Common myeloid progenitor, CD34-positive (primary cell): ENCODE measurements around the gene MMRN2.
"Not testable (repeated sequence)": the region's sequence is repeated elsewhere in the genome, so short reads cannot be mapped to it uniquely, and the experiment has no call there.

Experiments
- CTCF ChIA-PET: fragments of 350-600 bp; sonication (Branson Sonifier 250); formaldehyde crosslinking; loops from one replicate; lab custom pipeline; 2021; ENCODE audit warnings: antibody characterized with exemption; lab: Charles Lee
- POLR2A ChIA-PET: fragments of 350-600 bp; sonication (Branson Sonifier 250); formaldehyde crosslinking; loops from one replicate; lab custom pipeline; 2021; ENCODE audit warnings: antibody characterized with exemption; lab: Charles Lee
- DNase-seq, 3 donors: peaks; one replicate each; pipeline versions ENCODE4 v3.0.0 to v3.0.0-alpha.2; 2013
- H3K27ac ChIP-seq, 2 experiments: 1 replicate in 1 of 2; 2 replicates in 1 of 2; pipeline ENCODE4 v1.7.0; 2013; ENCODE audit warnings: inconsistent platforms in 2 of 2, low read length in 2 of 2, mild to moderate bottlenecking in 2 of 2, low read depth in 1 of 2, moderate library complexity in 1 of 2; ENCODE audit not compliant: severe bottlenecking in 2 of 2, insufficient read depth in 1 of 2, poor library complexity in 1 of 2
- H3K27me3 ChIP-seq, 5 experiments: replicated peaks in 2 of 5; 1 replicate in 3 of 5; 2 replicates in 2 of 5; pipeline versions ENCODE4 v1.6.1 to v1.7.0; 2013; ENCODE audit warnings: low read length in 4 of 5, mild to moderate bottlenecking in 2 of 5, moderate library complexity in 2 of 5, inconsistent platforms in 1 of 5; ENCODE audit not compliant: insufficient read depth in 5 of 5, control insufficient read depth in 4 of 5
- H3K36me3 ChIP-seq, 4 experiments: 1 replicate in 2 of 4; 2 replicates in 2 of 4; pipeline versions ENCODE4 v1.6.1 to v1.7.0; 2013; ENCODE audit warnings: low read length in 3 of 4, control low read depth in 1 of 4, mild to moderate bottlenecking in 1 of 4; ENCODE audit not compliant: control insufficient read depth in 4 of 4, insufficient read depth in 4 of 4
- H3K4me1 ChIP-seq, 4 experiments: 1 replicate in 3 of 4; 2 replicates in 1 of 4; pipeline versions ENCODE4 v1.6.1 to v1.7.1; 2013; ENCODE audit warnings: low read length in 3 of 4, mild to moderate bottlenecking in 3 of 4, control low read depth in 1 of 4, inconsistent platforms in 1 of 4, moderate library complexity in 1 of 4; ENCODE audit not compliant: control insufficient read depth in 4 of 4, insufficient read depth in 4 of 4; ENCODE audit errors: control extremely low read depth in 1 of 4
- H3K4me3 ChIP-seq, 7 experiments: 1 replicate in 4 of 7; 2 replicates in 3 of 7; pipeline versions ENCODE4 v1.5.1 to v1.7.0; 2013; ENCODE audit warnings: mild to moderate bottlenecking in 7 of 7, low read length in 6 of 7, moderate library complexity in 6 of 7, inconsistent platforms in 2 of 7, low read depth in 2 of 7, control low read depth in 1 of 7; ENCODE audit not compliant: insufficient read depth in 4 of 7, control insufficient read depth in 1 of 7; ENCODE audit errors: extremely low read depth in 1 of 7
- H3K9me3 ChIP-seq, 5 experiments: 1 replicate in 4 of 5; 2 replicates in 1 of 5; pipeline versions ENCODE4 v1.6.1 to v1.7.1; 2013; ENCODE audit warnings: low read length in 4 of 5, mild to moderate bottlenecking in 2 of 5, inconsistent platforms in 1 of 5, low read depth in 1 of 5, moderate library complexity in 1 of 5; ENCODE audit not compliant: control insufficient read depth in 4 of 5, insufficient read depth in 2 of 5; ENCODE audit errors: control extremely low read depth in 1 of 5
- WGBS: methylation state at CpG from one replicate; pipeline ENCODE4 v1.1.5; 2013; ENCODE audit not compliant: insufficient coverage; 5-methylcytosine and 5-hydroxymethylcytosine counted together

MMRN2 gene

DNA sequence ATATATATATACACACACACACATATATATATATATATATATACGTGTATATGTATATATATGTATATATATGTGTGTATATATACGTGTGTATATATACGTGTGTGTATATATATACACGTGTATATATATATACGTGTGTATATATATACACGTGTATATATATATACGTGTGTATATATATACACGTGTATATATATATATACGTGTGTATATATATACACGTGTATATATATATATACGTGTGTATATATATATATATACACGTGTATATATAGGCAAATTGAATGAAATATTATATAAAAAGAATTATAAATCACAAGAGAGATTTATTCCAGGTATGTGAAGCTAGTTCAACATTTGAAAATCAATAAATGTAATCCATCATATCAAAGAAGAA, 33.9 kb upstream of the MMRN2 start:
- H3K4me1 ChIP-seq, H3K9me3 ChIP-seq, DNase-seq, H3K36me3 ChIP-seq, H3K4me3 ChIP-seq, CTCF ChIA-PET, H3K27me3 ChIP-seq, H3K27ac ChIP-seq: not testable (repeated sequence)
- POLR2A ChIA-PET, result interaction anchor here (0.7 kb wide), 1 partner anchor 35 kb away, joined by 3 read pairs; no protein-coding TSS in a partner anchor
- no CpG with 5 or more reads among the region's 12 CpGs for WGBS

DNA sequence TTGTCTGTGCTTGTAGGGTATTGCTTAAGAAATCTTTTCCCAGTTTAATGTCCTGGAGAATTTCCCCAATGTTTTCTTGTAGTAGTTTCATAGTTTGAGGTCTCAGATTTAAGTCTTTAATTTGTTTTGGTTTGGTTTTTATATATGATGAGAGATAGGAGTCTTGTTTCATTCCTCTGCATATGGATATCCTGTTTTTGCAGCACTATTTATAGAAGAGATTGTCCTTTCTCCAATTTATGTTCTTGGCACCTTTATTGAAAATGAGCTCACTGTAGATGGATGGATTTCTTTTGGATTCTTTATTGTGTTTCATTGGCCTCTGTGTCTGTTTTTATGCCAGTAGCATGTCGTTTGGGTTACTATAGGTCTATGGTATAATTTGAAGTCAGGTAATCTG, 31.1 kb upstream of the MMRN2 start:
- Histone ChIP-seq H3K4me1 (no peaks in the 10 kb centered on the region), H3K4me3 (no peak overlapping the region), H3K27me3 (no peaks in the 10 kb centered on the region), H3K27ac (no peak overlapping the region), H3K36me3 (no peaks in the 10 kb centered on the region), H3K9me3 (no peaks in the 10 kb centered on the region)
- WGBS, result 100% methylated on average over 1 of the region's 1 CpG
- no peak for DNase-seq
- POLR2A ChIA-PET, result no interaction called here
- CTCF ChIA-PET, result interaction anchor here (1.4 kb wide), 1 partner anchor 20 kb away, joined by 3 read pairs; the partner anchor contains the start of gene ADIRF

DNA sequence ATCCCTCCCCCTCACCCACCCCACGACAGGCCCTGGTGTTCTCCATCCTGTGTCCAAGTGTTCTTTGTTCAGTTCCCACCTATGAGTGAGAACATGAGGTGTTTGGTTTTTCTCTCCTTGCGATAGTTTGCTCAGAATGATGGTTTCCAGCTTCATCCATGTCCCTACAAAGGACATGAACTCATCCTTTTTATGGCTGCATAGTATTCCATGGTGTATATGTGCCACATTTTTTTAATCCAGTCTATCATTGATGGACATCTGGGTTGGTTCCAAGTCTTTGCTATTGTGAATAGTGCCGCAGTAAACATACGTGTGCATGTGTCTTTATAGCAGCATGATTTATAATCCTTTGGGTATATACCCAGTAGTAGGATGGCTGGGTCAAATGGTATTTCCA, 27.1 kb upstream of the MMRN2 start:
- no CpG with 5 or more reads among the region's 4 CpGs for WGBS
- H3K36me3 ChIP-seq, H3K9me3 ChIP-seq, H3K27ac ChIP-seq, H3K27me3 ChIP-seq, DNase-seq, H3K4me3 ChIP-seq, H3K4me1 ChIP-seq, POLR2A ChIA-PET: not testable (repeated sequence)
- CTCF ChIA-PET, result interaction anchor here (0.6 kb wide), 1 partner anchor 227 kb away, joined by 3 read pairs; no protein-coding TSS in a partner anchor

DNA sequence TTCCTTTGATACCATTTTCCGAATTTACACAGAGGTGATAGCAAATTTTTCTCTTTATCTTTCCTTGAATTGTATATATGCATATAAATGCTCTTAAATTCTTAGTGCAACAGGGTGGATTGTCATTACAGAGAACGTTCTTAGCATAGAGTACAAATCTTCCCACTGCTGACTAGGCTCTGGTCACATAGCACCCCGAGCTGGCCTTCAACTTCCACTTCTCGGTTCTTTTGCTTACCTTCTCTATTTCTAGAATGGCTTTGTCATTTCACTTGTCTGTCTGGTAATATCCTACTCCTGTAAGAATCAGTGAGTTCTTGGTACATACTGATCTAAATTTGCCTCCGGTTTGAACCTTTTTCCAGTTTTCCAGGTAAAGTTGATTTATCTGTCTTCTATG, 24.3 kb upstream of the MMRN2 start:
- CTCF ChIA-PET, result no interaction called here
- peaks cover 0 to 2% (median 0%) of the 10 kb centered on the region in 5 experiments for H3K27me3 ChIP-seq
- POLR2A ChIA-PET, result no interaction called here
- H3K27ac ChIP-seq, result no peak overlapping the region
- WGBS, result 100% methylated on average over 3 of the region's 5 CpGs
- H3K9me3 ChIP-seq, result no peaks in the 10 kb centered on the region
- no peaks in the 10 kb centered on the region for H3K36me3 ChIP-seq
- H3K4me3 ChIP-seq, result no peak overlapping the region
- DNase-seq, result no peak
- no peaks in the 10 kb centered on the region for H3K4me1 ChIP-seq

DNA sequence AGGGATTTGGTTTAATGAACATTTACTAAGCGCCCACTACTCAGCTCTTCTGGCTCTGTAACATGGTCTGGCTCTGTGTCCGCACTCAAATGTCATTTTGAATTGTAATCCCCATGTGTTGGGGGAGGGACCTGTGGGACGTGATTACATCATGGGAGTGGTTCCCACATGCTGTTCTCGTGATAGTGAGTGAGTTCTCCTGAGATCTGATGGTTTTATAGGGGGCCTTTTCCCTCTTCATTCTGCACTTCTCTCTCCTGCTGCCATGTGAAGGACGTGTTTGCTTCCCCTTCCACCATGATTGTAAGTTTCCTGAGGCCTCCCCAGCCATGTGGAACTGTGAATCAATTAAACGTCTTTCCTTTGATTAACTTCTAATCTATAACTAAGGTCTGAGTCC, 23.6 kb upstream of the MMRN2 start:
- H3K27ac ChIP-seq, POLR2A ChIA-PET, H3K9me3 ChIP-seq, CTCF ChIA-PET, H3K27me3 ChIP-seq, H3K4me1 ChIP-seq, H3K36me3 ChIP-seq, H3K4me3 ChIP-seq, DNase-seq: not testable (repeated sequence)
- 100% methylated on average over 1 of the region's 6 CpGs for WGBS

DNA sequence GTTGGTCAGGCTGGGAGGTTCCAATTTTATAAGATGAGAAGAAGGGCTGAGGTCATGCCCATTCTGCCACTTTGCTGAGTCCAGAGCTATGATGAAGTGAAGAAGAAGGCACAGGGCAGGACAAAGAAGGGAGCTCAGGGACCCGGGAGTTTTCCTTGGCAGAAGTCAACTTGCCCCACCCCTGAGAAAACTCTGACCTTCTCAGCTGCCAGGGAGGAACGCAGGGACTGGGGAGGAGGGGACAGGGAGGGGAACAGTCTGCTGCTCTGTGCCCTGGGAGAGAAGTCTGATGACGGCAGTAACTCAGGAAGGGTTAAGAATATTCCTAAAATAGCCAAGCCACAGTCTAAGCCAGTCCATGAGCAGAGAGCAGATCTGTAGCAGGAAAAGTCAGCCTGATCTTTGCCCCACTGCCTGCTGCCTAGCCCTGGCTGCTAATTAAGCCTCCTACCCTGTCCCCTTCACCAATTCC, 22.6 kb upstream of the MMRN2 start:
- 66% methylated on average over 3 of the region's 3 CpGs for WGBS
- H3K4me3 ChIP-seq, result no peak overlapping the region
- DNase-seq, result no peak
- CTCF ChIA-PET, result interaction anchor here (1.1 kb wide), 1 partner anchor 22 kb away, joined by 4 read pairs; the partner anchor contains the start of gene SNCG
- H3K27me3 ChIP-seq, result peaks cover 0 to 2% (median 0%) of the 10 kb centered on the region in 5 experiments
- no peak overlapping the region for H3K27ac ChIP-seq
- no peaks in the 10 kb centered on the region for H3K36me3 ChIP-seq
- POLR2A ChIA-PET, result no interaction called here
- H3K4me1 ChIP-seq, result no peaks in the 10 kb centered on the region
- H3K9me3 ChIP-seq, result no peaks in the 10 kb centered on the region

DNA sequence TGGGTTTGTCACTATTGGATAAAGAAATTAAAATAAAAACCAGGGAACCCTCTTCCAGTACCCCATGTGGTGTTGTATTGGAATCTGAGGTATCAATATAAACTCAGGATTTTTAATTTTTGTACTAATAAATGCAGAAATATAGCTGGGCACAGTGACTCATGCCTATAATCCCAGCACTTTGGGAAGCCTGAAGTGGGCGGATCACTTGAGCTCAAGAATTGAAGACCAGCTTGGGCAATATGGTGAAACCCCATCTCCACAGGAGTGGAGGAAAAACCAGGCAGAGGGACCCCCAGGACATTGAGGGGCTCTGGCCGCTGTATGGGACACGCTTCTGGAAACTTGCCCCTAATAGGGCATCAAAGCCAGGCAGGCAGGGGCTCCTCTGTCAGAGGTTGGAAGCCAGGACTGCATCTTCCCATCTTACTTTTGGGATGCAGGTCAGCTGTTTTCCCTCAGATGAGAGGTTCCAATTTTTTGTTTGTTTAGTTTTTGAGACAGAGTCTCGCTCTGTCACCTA, 21.9 kb upstream of the MMRN2 start:
- ChIA-PET CTCF (interaction anchor here (1.1 kb wide), 1 partner anchor 21 kb away, joined by 4 read pairs; the partner anchor contains the start of gene SNCG), POLR2A (no interaction called here)
- Histone ChIP-seq H3K36me3 (no peaks in the 10 kb centered on the region), H3K27ac (no peak overlapping the region), H3K27me3 (peaks cover 0 to 2% (median 0%) of the 10 kb centered on the region in 5 experiments), H3K4me1 (no peaks in the 10 kb centered on the region), H3K4me3 (no peak overlapping the region), H3K9me3 (no peaks in the 10 kb centered on the region)
- no peak for DNase-seq
- 74% methylated on average over 4 of the region's 4 CpGs for WGBS
